Loucy (cell line): ENCODE data around the gene PNPT1.

Source experiments
- CTCF ChIP-seq: fragments of 200-600 bp; sonication (generic); conservative IDR thresholded peaks from 2 replicates; pipeline ENCODE4 v1.5.1; 2014; ENCODE audit warnings: mild to moderate bottlenecking, antibody characterized with exemption, low read length
- EZH2phosphoT487 ChIP-seq: fragments of 200-600 bp; IDR thresholded peaks from 2 replicates; pipeline ENCODE4 v1.6.1; 2018; ENCODE audit warnings: antibody characterized with exemption, mild to moderate bottlenecking, moderate library complexity, borderline replicate concordance

GRCh38 chr2:55720417-55720816 lies 26.8 kb upstream of the PNPT1 start:
- no peak for TF ChIP-seq CTCF
- no peak for TF ChIP-seq EZH2phosphoT487
